ENCODE data around the gene RPS5.
A peak's percentile ranks its signal among the peaks of the same experiment; 100 is the strongest.
"Not testable (repeated sequence)": the region's sequence is repeated elsewhere in the genome, so short reads cannot be mapped to it uniquely, and the experiment has no call there.

Gene RPS5

DNA sequence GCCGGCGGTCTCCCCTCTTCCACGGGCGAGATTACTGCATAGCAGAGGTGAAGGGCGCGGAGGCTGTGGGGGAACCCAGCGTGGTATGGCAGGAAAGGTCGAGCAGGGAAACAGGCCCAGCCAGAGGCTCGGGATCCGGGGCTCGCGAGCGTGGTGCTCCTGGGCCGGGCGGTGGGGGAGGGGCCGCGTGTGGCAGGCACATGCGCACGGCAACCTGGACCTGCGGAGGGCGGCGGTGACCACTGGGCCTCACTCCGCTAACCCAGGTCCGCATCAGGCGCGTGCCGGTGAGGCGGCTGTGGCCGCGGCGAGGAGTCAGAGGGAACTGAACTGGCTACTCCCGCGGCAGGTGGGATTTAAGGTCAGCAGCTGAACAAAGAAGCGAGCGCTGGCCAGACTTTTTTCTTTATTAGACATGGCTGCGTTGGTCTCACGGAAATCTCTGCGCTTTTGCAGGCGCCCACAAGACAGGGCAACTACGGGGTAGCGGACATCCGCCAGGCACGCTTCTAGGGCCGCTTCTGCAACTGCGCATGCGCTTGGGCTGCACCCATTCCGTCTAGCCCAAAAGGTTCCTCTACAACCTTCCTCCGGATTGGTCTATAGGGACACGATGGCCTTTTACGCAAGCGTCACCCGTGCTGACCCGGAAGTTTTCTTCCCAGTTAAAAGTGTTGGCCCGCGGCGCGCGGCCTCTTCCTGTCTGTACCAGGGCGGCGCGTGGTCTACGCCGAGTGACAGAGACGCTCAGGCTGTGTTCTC lies at the start of gene RPS5:
Gene RPS5 (plus strand): TSS at position 694 of the 762 bp plus-strand sequence. CDS start 869 bp downstream, outside the sequence.
- DNase-seq (ENCODE audit: low read depth in 2 of 2): peak; percentile 91

DNA sequence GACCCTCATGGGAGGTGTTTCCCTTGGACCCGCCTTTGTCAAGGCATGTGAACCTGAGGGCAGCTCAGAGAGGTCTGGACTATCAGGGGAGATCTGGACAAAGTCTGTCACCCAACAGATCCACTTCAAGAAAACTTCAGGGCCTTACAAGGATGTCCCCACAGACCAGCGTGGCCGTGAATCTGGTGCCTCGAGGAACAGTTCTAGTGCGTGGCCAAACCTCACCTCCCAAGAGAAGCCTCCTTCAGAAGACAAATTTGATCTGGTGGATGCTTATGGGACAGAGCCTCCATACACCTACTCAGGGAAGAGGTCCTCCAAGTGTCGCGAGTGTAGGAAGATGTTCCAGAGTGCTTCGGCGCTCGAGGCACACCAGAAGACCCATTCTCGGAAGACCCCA lies 48.7 kb upstream of the RPS5 start:
- no peak for DNase-seq (ENCODE audit: low read depth in 2 of 2)

DNA sequence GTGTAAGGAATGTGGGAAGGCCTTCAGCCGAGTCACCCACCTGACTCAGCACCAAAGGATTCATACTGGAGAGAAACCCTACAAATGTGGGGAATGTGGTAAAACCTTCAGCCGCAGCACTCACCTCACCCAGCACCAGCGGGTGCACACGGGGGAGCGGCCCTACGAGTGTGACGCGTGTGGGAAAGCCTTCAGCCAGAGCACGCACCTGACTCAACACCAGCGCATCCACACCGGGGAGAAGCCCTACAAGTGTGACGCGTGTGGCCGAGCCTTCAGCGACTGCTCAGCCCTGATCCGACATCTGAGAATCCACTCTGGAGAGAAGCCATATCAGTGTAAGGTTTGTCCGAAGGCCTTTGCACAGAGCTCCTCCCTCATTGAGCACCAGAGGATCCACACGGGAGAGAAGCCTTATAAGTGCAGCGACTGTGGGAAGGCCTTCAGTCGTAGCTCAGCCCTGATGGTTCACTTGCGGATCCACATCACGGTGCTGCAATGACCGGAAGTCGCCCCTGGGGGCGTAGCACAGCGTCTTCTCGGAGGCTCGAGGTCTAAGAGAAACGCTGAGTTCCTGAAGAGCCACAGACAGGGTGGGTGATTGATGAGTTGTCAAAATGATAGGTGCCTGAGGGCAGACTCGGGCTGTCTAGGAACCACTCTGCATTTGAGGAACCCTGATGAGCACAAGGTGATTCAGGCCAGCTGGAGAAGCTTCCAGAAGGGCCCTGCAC lies 48.1 kb upstream of the RPS5 start:
- no peak for DNase-seq (ENCODE audit: low read depth in 2 of 2)

DNA sequence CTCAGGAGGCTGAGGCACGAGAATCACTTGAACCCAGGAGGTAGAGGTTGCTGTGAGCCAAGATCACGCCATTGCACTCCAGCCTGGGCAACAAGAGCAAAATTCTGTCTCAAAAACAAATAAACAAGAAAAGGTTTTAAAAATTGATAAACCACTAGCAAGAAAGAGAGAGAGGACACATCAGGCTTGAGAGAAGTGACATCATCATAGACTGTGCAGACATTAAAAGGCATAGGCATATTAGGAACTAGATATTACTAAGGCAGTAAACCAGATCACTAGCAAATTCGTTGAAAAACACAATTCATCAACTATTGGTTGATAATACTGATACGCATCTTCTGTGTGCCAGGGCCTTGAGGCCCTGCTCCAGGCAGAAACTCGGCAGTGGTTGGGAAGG lies 41.5 kb upstream of the RPS5 start:
- no peak for DNase-seq (ENCODE audit: low read depth in 2 of 2)

DNA sequence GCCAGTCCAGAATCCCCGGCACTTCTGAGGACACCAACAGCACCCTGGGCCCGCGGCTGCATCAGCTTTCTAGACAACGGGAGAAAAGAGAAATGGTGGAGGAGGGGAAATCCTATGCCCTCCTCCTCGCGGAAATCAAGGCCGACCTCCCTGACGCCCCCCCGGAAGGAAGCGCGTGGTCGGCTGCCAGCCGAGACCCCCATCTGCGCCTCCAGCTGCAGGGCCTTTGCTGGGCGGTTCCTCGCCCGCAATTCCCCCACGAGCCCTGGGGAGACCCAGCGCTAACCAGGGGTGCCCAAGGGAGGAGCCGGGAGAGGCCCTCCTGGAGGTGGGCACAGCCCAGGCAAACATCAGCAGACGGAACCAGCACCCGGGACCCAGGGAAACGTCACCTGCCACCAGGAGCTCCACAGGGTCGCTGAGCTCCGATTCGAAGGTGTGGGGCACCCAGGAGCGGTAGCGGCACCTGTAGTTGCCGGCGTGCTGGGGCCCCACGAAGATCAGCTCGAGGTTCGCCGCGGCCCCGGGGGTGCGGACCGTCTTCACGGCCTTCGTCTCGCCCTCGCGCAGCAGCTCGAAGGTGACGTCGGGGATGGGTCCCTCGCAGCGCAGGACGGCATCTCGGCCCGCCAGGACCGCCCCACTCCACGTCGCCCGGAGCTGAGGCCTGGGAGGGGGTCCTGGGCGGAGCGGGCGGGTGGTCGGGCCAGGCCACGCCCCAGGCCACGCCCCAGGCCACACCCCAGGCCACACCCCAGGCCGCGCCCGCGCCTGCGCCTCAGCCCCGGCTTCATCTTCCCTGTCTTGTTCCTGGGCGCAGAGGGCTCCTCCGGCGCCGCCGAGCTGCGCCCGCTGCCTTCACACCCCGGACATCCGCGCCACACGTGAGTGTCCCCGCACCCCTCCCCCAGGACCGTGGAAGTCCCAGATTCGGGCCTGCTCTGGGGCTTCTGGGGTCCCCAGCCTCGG lies 39.8 kb upstream of the RPS5 start:
- peak; percentile 47 to 54 for DNase-seq (ENCODE audit: low read depth in 2 of 2)

DNA sequence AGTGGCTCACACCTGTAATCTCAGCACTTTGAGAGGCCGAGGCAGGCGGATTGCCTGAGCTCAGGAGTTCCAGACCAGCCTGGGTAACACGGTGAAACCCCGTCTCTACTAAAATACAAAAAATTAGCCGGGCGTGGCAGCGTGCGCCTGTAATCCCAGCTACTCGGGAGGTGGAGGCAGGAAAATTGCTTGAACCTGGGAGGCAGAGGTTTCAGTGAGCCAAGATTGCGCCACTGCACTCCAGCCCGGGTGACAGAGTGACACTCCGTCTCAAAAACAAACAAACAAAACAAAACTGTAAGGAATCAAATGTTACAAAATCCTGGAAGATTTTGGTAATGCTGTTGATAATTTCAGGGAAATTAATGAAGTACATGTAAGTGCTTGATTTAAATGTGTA lies 39.0 kb upstream of the RPS5 start:
- DNase-seq (ENCODE audit: low read depth in 2 of 2): not testable (repeated sequence)

DNA sequence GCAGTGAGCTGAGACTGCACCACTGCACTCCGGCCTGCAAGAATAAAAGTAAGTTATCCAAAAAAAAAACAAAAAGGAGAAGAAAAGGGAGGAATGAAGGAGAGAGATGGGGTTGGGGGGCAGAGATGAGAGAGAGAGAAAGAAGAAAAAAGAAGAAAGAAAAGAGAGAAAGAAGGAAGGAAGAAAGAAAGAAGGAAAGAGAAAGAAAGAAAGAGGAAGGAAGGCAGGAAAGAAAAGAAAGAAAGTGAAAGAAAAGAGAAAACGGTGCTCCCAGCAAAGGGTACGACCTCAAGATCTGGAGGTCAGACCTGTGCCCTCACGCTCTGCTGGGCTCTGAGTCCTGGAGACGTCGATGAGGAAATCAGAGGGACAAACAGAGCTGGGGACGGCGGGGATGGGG lies 37.5 kb upstream of the RPS5 start:
- DNase-seq (ENCODE audit: low read depth in 2 of 2): no peak

DNA sequence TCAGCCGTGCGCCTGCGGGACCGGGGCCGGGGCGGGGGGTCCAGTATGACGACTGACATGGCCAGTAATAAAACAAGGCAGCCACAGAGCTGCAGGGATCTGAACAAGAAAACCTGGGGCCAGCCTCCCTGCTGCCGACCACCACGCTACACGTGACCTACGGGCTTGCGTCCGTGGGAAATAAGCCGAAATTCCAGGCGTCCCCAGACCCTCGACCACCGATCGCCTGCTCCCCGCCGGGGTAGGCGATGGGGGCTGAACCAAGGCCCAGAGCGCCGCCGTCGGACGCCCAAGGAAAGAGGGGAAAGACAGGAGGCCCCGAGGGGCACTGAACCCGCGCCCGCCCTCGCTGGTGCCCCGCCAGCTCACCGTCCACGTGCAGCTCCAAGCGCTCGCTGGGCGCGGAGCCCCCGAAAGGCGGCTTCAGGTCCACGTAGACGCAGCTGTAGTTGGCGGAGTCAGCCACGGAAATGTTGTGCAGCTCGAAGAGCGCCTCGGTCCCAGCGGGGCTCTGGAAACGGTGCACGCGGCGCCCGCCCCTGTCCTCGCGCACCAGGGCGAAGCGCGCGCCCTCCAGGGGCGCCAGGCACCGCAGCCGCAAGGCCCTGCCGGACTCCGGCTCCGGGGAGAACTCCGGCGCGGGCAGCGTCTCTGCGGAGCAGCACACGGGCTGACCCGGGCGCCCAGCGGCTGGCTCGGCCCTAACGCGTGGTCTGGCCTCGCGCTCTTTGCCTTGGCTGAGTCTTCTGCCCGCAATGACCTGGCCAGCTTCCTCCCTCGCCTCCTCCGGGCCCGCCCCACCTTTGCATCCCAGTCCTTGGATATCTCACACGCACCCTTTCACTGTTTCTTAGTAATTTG lies 36.8 kb upstream of the RPS5 start:
- DNase-seq (ENCODE audit: low read depth in 2 of 2): no peak

DNA sequence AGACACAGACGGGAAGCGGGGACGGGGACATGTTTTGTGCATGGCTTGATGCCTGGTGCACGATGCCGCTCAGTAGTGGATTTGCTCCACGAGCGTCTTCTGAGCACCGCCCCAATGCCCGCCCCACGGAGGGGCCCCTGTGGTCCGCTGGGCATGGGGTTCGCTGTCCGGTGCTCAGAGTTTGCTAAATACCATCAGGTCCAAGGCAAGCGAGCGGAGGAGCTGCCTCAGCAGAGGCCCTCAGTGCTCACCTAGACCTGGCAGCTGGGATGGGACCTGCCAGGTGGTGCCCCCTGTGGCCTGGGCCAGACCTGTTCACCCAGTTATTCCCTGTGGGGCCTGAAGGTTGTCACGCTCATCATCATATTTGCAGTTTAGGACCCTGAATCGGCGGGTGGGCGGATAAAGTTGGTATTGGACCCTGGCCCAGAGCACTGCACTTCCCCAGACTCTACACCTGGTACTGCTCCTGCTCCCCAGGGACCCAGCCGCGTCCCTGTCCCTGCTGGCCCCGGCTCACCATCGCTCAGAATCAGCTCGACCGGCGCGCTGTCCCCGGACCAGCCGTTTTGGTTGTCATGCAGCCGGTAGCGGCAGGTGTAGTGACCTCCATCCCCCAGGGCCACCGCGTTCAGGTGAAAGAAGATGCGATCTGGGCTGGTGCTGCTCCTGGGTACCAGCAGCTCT lies 36.1 kb upstream of the RPS5 start:
- DNase-seq (ENCODE audit: low read depth in 2 of 2): no peak

DNA sequence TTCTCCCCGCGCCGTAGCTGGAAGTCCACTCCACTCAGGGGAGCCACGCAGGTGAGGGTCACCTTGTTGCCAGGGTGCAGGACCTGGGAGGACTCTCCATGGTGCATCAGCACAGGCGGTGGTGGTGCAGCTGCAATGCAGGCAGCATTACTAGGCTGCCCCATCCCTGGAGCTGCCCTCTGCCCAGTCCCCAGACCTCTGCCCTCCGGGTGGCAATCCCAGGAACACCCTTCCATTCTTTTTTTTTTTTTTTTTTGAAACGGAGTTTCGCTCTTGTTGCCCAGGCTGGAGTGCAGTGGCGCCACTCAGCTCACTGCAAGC lies 35.6 kb upstream of the RPS5 start:
- no peak for DNase-seq (ENCODE audit: low read depth in 2 of 2)

DNA sequence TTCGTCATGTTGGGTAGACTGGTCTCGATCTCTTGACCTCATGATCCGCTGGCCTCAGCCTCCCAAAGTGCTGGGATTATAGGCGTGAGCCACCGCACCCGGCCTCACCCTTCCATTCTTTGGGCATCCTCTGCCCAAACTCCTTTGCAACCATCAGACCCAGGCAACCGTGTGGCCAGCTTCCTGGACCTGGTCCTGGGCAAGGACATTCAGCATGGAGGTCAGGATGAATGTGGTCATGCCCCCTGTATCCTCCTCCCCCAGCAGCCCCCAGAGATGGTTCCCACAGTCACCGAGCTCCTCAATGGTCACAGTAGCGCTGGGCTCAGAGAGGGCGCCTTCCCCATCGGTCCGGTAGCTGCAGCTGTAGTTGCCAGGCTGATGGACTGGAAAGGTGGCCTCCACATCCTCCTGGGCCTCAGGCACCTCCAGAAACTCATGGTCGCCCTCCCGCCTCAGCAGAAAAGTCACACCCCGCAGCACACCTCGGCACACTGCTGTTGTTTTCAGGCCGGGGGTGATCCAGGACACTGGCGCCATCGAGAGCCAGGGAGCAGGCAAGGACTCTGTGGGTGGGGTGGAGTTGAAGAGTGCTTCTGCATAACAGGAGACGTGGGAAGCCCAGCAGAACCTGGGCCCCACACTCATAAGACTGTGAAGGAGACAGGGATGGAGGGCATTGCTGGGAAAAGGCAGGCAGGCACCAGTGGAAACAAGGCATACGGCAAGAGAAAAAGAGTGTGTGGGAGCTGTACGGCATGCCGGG lies 34.9 kb upstream of the RPS5 start:
- no peak for DNase-seq (ENCODE audit: low read depth in 2 of 2)

DNA sequence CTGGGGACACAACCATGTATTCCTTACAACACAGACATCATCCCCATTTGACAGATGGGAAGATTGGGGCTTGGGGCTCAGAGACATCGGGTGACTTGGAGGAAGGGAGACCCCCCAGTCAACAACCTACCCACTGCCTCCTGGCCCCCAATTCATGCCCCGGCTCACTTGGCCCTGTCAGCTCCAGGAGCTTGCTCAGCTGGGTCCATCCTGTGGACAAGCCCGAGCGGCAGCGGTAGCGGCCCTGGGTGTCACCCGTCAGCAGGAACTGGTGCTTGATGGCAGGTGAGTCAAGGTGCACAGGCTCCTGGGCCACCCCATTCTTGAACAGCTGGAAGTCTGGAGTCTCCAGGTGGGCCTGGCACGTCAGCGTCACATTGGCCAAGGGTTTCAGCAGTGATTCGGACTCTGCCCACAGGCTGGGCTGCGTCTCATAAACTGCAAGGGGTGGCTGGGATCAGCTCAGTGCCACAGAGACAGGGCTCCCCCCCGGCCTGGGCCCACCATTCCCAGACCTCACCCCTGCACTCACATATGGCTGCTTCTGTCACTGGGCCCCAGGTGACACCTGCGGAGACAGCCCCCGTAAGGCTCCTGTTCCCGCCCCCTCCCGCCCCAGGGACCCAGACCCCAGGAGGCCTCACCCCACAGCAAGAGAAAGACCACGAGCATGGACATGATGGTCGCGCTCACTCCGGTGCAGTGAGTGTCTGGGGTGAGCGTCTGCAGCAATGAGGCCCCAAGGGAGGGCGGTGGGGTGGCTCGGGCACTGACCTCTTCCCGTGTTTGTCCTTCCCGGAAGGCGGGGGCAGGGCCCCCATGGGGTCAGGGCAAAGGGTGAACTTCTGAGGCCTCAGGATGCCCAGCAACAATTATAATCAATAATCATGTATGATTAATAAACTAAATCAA lies 34.1 kb upstream of the RPS5 start, which contains the start of gene A1BG:
Gene A1BG (minus strand): TSS at position 733 of the 912 bp plus-strand sequence. CDS start 55 bp downstream, at position 678.
- DNase-seq (ENCODE audit: low read depth in 2 of 2): no peak

DNA sequence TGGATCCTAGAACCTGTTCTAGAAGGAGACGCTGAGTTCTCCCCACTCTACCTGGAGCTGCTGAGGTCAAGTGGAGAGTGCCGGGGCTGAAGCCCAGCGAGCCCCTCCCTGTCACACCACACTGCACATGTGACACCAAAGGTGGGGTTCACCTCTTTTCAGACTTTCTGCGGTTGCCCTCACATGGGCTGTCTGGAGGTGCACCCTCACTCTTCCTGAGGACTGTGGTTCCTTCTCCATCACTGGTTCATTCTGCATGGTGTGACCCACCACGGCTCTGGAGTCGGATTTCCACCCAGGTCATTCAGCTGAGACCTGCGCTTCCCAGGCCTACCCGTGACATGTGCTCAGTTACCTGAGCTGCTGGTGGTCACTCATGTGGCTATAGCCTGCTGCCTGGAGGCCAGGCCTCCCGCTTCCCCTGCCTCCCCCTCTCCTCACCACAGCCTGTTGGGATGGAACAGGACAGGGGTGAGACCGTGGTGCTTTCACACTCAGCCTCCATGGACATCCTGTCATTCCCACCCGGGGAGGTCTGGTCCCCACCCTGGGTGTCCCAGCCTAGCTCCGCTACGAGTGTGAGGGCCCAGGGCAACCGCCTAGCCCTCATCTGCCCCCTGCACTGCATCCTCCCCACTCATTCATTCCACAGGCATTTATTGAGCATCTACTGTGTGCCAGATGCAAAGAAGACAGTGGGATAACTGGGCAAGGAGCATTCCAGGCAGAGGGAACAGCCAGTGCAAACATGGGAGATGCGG lies 33.2 kb upstream of the RPS5 start:
- DNase-seq (ENCODE audit: low read depth in 2 of 2): no peak

DNA sequence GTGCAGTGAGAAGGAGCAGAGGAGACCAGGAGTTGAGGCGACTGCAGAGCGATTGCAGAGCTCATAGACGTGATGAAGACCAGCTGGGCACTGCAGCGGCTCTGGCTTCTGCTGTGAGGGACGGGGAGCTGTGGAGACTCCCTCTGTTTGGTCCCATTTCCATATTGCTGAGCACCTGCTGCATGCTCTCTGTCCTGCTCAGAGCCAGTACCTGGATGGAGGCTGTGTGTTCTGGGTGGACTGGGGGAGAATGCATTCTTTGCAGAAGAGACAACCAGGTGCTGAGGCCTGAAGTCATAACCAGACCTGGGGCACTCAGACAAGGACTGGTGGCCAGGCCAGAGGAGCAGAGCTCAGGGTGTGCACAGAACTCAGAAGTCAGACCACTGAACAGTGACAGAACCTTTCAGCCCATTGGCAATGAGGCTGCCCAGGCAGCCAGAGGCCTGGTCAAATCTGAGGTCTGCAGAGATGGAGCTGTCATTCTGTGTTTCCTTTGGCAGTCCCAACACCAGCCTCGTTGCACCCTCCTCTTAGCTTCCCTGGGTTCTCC lies 32.5 kb upstream of the RPS5 start:
- DNase-seq (ENCODE audit: low read depth in 2 of 2): no peak

DNA sequence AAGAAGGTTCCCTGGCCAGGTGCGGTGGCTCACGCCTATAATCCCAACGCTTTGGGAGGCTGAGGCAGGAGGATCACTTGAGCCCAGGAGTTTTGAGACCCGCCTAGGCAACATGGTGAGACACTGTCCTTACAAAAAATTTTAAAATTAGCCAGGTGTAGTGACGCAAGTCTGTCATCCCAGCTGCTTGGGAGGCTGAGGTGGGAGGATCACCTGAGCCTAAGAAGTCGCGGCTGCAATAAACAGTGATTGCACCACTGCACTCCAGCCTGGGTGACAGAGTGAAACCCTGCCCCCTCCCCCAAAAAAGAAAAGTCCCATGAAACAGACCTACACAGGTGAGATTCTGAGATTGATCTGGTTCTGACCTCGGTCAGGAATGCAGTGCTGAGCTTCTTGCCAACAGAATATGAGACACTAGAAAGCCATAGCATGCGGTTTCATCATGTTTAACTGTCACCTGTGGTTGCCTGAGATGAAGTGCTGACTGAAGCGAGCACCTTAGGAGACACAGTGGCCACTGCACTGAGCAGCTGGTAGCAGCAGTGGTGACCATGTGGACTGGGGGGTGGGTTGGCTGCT lies 31.8 kb upstream of the RPS5 start:
- DNase-seq (ENCODE audit: low read depth in 2 of 2): no peak

DNA sequence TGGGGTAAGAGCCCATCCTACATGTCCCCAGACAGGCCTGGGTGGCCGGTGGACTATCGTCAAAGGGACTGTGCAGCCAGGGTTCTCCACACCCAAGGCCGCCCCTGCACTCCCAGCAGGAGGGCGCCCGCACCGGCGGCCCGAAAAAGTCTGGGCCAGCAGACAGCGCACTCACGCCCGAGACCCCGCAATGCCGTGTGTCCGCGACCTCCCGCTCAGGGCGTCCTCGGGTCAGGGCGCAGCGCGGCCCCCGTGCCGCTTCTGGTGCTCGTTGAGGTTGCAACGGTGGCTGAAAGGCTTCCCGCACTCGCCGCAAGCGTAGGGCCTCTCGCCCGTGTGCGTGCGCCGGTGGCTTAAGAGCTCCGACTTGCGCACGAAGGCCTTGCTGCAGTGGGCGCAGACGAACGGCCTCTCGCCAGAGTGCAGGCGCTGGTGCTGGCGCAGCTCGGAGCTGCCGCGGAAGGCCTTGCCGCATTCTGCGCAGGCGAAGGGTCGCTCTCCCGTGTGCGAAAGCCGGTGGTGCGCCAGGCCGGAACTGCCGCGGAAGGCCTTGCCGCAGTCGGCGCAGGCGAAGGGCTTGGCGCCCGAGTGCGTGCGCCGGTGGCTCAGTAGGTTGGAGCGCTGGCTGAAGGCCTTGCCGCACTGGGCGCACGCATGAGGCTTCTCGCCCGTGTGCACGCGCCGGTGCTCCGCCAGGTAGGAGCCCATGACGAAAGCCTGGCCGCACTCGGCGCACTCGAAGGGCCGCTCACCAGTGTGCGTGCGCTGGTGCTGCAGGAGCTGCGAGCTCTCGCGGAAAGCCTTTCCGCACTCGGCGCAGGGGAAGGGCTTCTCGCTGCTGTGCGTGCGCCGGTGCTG lies 30.9 kb upstream of the RPS5 start:
- peak in 1 of 2 donors; percentile 11 for DNase-seq (ENCODE audit: low read depth in 2 of 2)
